Activated T-cell treated with anti-CD3 and anti-CD28 coated beads for 4 hours (primary cell): ENCODE results near the gene LBR.

Source experiments
- DNase-seq: peaks from one replicate; pipeline ENCODE4 v3.0.0-alpha.2; 2020

LBR gene

GRCh38 chr1:225366018-225366417 is 61.8 kb downstream of the LBR start:
- no peak for DNase-seq

GRCh38 chr1:225364439-225364838 is 63.4 kb downstream of the LBR start:
- no peak for DNase-seq

GRCh38 chr1:225362805-225363204 is 65.0 kb downstream of the LBR start:
- DNase-seq: no peak

- DNase-seq: no peak
Observed at GRCh38 chr1:225361176-225361575, 66.7 kb downstream of the LBR start.

- no peak for DNase-seq
Observed at GRCh38 chr1:225360119-225360518, 67.7 kb downstream of the LBR start.

GRCh38 chr1:225355863-225356262 is 72.0 kb downstream of the LBR start:
- no peak for DNase-seq

- DNase-seq: no peak
Observed at GRCh38 chr1:225354906-225355305, 72.9 kb downstream of the LBR start.
